Panc1 (cell line): Measurements from ENCODE around the gene ZNF516. TPM values are rescaled to one million over a fixed set of nuclear protein-coding genes. Genes with fewer than 3 reads are reported as not detected.

ENCODE experiments used
- ATAC-seq: fragments of 200-7000 bp; cut with Tn5 transposase; 2 replicates; pipeline ENCODE4 v1.9.1; 2020; ENCODE audit warnings: mild to moderate bottlenecking, moderate library complexity
- BruUV-seq: library from RNA; stranded (reverse); fragments of 400-500 nt; replicated peaks from 2 replicates; lab custom pipeline; 2021; lab: Mats Ljungman, UMichigan
- CTCF ChIA-PET: fragments of 300-600 bp; sonication (Branson Sonifier 250); formaldehyde crosslinking; loops from one replicate; lab custom pipeline; 2022; ENCODE audit warnings: antibody characterized with exemption; lab: Charles Lee
- POLR2A ChIA-PET: fragments of 300-600 bp; sonication (Branson Sonifier 250); formaldehyde crosslinking; loops from one replicate; lab custom pipeline; 2022; ENCODE audit warnings: antibody characterized with exemption; lab: Charles Lee
- DNase-seq: peaks from one replicate; pipeline ENCODE4 v3.0.0-alpha.2; 2010; ENCODE audit warnings: low read depth, low spot score
- H3K27ac ChIP-seq: 2 replicates; pipeline ENCODE4 v1.5.1; 2011; ENCODE audit warnings: mild to moderate bottlenecking, low read length, inconsistent platforms
- H3K27me3 ChIP-seq: fragments of 200-500 bp; sonication (Bioruptor generic); 2 replicates; pipeline ENCODE4 v1.6.0; 2014; ENCODE audit warnings: low read length, inconsistent platforms; ENCODE audit not compliant: control insufficient read depth, insufficient read depth
- H3K36me3 ChIP-seq: fragments of 200-500 bp; sonication (Bioruptor generic); 2 replicates; pipeline ENCODE4 v1.5.1; 2014; ENCODE audit warnings: inconsistent platforms, mild to moderate bottlenecking, low read length, moderate library complexity; ENCODE audit not compliant: control insufficient read depth, insufficient read depth
- H3K4me1 ChIP-seq: 2 replicates; pipeline ENCODE4 v1.5.1; 2011; ENCODE audit warnings: inconsistent platforms, mild to moderate bottlenecking, low read length, moderate library complexity; ENCODE audit not compliant: control insufficient read depth, insufficient read depth
- H3K4me3 ChIP-seq, 2 experiments: 2 replicates each; pipeline ENCODE4 v1.5.1; 2011 to 2012; ENCODE audit warnings: low read depth in 2 of 2, low read length in 2 of 2, mild to moderate bottlenecking in 2 of 2, inconsistent platforms in 1 of 2, moderate library complexity in 1 of 2
- H3K9me3 ChIP-seq: fragments of 200-500 bp; sonication (Bioruptor generic); 2 replicates; pipeline ENCODE4 v1.5.1; 2014; ENCODE audit warnings: low read depth, mild to moderate bottlenecking, inconsistent platforms, low read length, moderate library complexity; ENCODE audit not compliant: control insufficient read depth, insufficient read depth
- POLR2AphosphoS5 ChIP-seq: IDR thresholded peaks from 2 replicates; pipeline ENCODE4 v1.6.1; 2012; ENCODE audit warnings: mild to moderate bottlenecking, low read depth, low read length, moderate library complexity
- SIN3A ChIP-seq: IDR thresholded peaks from 2 replicates; pipeline ENCODE4 v1.6.1; 2012; ENCODE audit warnings: low read depth, mild to moderate bottlenecking, low read length, moderate library complexity, borderline replicate concordance; ENCODE audit not compliant: insufficient read depth
- TCF7L2 ChIP-seq: IDR thresholded peaks from 2 replicates; pipeline ENCODE4 v1.6.1; 2011; ENCODE audit warnings: mild to moderate bottlenecking, low read depth, low read length, inconsistent platforms
- in situ Hi-C: cut with HindIII; loops from 2 replicates; pipeline ENCODE4 v1.10.0; 2016; ENCODE audit warnings: low sequenced_read_pairs, low pct_unique_long_range_greater_than_20kb
- intact Hi-C: fragments of 100-400 bp; cut with micrococcal nuclease; formaldehyde crosslinking; loops from one replicate; pipeline ENCODE4 v1.10.0; 2022; ENCODE audit not compliant: unreplicated experiment
- total RNA-seq: library from RNA; stranded (reverse); gene quantifications from one replicate; pipeline ENCODE4 v1.2.1, GENCODE V29; 2021; ENCODE audit not compliant: unreplicated experiment
- TF ChIP-seq, protein P1 (sequence below): fragments of 450-650 bp; IDR thresholded peaks from 2 replicates; pipeline ENCODE4 v1.5.1; 2017; ENCODE audit warnings: mild to moderate bottlenecking
- TF ChIP-seq, protein P2 (sequence below), 2 experiments: IDR thresholded peaks; 2 replicates each; pipeline ENCODE4 v1.6.1; 2011 to 2012; ENCODE audit warnings: low read depth in 2 of 2, control low read depth in 1 of 2, low read length in 1 of 2, mild to moderate bottlenecking in 1 of 2, moderate library complexity in 1 of 2; ENCODE audit not compliant: insufficient read depth in 1 of 2

The ZNF516 gene
- total RNA-seq, 1 experiment from 2014 or later: 28.6 TPM

DNA sequence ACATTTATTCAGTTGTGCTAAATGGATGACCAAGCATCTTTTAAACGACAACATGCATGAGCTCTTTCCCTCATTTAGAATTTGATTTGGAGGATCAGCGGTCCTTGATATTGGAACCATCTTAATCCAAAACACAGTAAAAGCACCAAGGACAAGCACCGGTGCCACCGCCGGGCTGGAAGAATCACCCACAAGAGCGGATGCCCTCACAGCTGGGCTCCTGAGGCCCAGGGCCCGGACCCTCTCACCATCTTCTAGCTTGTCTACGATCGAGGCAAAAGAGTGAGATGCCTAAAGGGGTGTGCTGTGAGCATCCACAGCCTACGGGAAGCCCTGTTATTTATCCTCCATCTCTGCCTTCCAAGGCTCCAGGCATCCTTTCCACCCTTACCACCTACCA lies 129.5 kb downstream of the ZNF516 start:
- DNase-seq (no peak), ATAC-seq (no peak)
- intact Hi-C loops (no loop called here), in situ Hi-C loops (no loop called here)
- BruUV-seq: no TSS peak
- Histone ChIP-seq H3K4me1 (no peaks in the 10 kb centered on the region), H3K36me3 (no peaks in the 10 kb centered on the region), H3K27ac (no peak overlapping the region), H3K9me3 (no peaks in the 10 kb centered on the region), H3K27me3 (no peaks in the 10 kb centered on the region), H3K4me3 (no peak overlapping the region)
- TF ChIP-seq, protein P1, sequence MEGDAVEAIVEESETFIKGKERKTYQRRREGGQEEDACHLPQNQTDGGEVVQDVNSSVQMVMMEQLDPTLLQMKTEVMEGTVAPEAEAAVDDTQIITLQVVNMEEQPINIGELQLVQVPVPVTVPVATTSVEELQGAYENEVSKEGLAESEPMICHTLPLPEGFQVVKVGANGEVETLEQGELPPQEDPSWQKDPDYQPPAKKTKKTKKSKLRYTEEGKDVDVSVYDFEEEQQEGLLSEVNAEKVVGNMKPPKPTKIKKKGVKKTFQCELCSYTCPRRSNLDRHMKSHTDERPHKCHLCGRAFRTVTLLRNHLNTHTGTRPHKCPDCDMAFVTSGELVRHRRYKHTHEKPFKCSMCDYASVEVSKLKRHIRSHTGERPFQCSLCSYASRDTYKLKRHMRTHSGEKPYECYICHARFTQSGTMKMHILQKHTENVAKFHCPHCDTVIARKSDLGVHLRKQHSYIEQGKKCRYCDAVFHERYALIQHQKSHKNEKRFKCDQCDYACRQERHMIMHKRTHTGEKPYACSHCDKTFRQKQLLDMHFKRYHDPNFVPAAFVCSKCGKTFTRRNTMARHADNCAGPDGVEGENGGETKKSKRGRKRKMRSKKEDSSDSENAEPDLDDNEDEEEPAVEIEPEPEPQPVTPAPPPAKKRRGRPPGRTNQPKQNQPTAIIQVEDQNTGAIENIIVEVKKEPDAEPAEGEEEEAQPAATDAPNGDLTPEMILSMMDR: no peak
- TF ChIP-seq POLR2AphosphoS5: no peak
- no peak for TF ChIP-seq TCF7L2
- TF ChIP-seq SIN3A: no peak
- TF ChIP-seq, protein P2, sequence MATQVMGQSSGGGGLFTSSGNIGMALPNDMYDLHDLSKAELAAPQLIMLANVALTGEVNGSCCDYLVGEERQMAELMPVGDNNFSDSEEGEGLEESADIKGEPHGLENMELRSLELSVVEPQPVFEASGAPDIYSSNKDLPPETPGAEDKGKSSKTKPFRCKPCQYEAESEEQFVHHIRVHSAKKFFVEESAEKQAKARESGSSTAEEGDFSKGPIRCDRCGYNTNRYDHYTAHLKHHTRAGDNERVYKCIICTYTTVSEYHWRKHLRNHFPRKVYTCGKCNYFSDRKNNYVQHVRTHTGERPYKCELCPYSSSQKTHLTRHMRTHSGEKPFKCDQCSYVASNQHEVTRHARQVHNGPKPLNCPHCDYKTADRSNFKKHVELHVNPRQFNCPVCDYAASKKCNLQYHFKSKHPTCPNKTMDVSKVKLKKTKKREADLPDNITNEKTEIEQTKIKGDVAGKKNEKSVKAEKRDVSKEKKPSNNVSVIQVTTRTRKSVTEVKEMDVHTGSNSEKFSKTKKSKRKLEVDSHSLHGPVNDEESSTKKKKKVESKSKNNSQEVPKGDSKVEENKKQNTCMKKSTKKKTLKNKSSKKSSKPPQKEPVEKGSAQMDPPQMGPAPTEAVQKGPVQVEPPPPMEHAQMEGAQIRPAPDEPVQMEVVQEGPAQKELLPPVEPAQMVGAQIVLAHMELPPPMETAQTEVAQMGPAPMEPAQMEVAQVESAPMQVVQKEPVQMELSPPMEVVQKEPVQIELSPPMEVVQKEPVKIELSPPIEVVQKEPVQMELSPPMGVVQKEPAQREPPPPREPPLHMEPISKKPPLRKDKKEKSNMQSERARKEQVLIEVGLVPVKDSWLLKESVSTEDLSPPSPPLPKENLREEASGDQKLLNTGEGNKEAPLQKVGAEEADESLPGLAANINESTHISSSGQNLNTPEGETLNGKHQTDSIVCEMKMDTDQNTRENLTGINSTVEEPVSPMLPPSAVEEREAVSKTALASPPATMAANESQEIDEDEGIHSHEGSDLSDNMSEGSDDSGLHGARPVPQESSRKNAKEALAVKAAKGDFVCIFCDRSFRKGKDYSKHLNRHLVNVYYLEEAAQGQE (IDR thresholded peaks at IDR 0.05; ENCODE audit: insufficient read depth in 1 of 2, low read depth in 2 of 2, low read length in 1 of 2): no peak
- ChIA-PET POLR2A (no interaction called here), CTCF (no interaction called here)

DNA sequence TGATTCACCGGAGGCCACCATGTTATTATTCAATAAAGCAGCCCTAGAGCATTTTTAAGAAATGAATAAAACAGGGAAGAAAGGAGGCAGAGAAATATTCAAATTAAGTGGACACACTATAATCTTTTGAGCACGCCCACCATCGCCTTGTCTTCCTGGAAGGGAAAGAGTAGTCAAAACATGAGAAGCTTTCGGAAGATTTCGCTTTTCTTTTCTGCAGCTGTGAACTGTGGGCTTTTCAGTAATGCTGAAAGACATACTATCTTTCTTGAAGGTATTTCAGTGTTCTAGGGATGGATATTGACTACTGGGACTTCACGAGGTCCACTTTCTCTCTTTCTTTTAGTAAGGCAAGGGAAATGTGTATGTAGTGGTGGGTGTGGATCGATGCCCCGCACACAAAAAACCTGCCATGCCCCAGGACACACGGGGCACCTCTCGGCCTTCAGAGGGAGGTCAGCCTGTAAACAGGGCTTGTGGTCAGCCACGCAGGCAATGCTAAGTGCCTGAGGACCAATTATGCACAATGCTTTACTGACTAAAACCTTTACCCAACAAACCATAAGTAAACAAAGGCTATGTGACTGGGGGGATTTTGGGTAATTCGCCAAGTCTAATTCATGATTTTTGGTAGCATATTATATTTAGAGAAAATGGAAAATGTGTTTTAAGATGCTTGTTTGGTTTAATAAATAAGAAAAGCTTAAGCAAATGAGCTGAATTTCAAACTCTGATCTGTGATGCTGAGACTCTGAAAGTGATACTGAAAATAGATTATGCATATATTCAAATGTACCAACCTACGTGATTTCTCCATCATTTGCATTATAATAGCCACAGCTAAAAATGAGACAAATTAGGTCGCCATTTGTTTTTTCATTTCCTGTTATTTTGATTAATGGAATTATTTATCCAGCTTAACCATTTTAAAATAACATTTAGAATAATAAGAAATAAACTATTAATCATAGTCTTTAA lies 130.5 kb downstream of the ZNF516 start:
- Histone ChIP-seq H3K4me3 (no peak overlapping the region), H3K4me1 (no peaks in the 10 kb centered on the region), H3K9me3 (no peaks in the 10 kb centered on the region), H3K27ac (no peak overlapping the region), H3K36me3 (no peaks in the 10 kb centered on the region), H3K27me3 (no peaks in the 10 kb centered on the region)
- no TSS peak for BruUV-seq
- CTCF ChIA-PET: no interaction called here
- in situ Hi-C loops (no loop called here), intact Hi-C loops (no loop called here)
- DNase-seq: no peak
- TF ChIP-seq, protein P2 (IDR thresholded peaks at IDR 0.05; ENCODE audit: insufficient read depth in 1 of 2, low read depth in 2 of 2, low read length in 1 of 2): no peak
- no peak for TF ChIP-seq TCF7L2
- TF ChIP-seq, protein P1: no peak
- POLR2A ChIA-PET: no interaction called here
- no peak for ATAC-seq
